Breast epithelium (tissue), 3 donors: ENCODE results near the gene KITLG.

ENCODE experiments used
- POLR2A ChIP-seq: fragments of 450-650 bp; IDR thresholded peaks from one replicate; pipeline ENCODE4 v1.6.1; 2016; ENCODE audit warnings: antibody characterized with exemption, mild to moderate bottlenecking, moderate library complexity
- POLR2AphosphoS5 ChIP-seq, 3 donors: sonication (generic); formaldehyde crosslinking; IDR thresholded peaks; one replicate each; pipeline ENCODE4 v1.6.1; 2017; ENCODE audit warnings: antibody characterized with exemption in 3 of 3
- TF ChIP-seq, protein P1 (sequence below), 3 donors: fragments of 450-650 bp; IDR thresholded peaks; one replicate each; pipeline ENCODE4 v1.5.1; 2016 to 2017; ENCODE audit warnings: antibody characterized with exemption in 3 of 3, mild to moderate bottlenecking in 3 of 3, moderate library complexity in 3 of 3

DNA sequence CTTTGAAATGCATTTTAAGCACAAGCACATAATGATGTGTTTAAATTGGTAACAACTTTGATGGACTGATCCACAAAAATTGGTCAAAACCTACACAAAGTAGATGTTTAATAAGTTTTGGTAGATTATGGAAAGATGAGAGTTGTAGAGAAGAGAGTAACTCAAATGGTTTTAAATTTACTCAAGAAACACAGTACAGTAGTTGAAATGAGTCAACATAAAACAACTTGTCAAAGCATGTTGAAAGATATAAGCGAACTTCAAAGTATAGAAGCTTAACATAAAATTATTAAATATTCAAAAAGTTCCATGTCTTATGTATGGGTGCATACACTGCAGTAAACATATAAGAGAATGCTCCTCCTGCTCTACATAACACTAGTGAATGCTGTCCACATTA, 49.4 kb downstream of the KITLG start:
- TF ChIP-seq POLR2A, result no peak
- TF ChIP-seq, protein P1, sequence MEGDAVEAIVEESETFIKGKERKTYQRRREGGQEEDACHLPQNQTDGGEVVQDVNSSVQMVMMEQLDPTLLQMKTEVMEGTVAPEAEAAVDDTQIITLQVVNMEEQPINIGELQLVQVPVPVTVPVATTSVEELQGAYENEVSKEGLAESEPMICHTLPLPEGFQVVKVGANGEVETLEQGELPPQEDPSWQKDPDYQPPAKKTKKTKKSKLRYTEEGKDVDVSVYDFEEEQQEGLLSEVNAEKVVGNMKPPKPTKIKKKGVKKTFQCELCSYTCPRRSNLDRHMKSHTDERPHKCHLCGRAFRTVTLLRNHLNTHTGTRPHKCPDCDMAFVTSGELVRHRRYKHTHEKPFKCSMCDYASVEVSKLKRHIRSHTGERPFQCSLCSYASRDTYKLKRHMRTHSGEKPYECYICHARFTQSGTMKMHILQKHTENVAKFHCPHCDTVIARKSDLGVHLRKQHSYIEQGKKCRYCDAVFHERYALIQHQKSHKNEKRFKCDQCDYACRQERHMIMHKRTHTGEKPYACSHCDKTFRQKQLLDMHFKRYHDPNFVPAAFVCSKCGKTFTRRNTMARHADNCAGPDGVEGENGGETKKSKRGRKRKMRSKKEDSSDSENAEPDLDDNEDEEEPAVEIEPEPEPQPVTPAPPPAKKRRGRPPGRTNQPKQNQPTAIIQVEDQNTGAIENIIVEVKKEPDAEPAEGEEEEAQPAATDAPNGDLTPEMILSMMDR (IDR thresholded peaks at IDR 0.05), result no peak
- TF ChIP-seq POLR2AphosphoS5 (IDR thresholded peaks at IDR 0.05), result no peak
